ENCODE results near the gene C16orf46.

DNA sequence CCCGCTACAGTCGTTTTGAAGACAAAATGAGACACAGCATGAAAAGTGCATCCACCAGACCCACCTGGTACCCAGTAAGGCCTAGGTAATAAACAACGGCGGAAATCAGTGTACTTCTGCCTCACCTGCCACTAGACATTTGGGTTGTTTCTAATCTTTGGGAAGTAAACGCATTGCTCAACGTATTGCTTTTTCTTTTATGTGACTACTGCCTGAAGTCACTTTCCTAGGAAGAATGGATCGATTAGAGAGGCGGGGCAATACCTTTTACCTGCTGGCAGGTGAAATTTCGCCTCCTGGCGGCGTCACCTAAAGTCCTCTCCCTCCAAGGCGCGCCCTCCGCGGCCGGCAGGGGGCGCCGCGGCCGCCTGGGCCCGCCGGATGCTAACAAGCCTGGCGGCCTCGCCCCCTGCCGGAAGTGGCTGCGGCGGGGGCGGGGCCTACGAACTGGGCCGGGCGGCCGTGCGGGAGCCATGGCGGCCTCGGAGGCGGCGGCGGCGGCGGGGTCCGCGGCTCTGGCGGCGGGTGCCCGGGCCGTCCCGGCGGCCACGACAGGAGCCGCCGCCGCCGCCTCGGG lies 41.6 kb downstream of the C16orf46 start, which contains the start of gene ATMIN:
- TF ChIP-seq, protein P1, sequence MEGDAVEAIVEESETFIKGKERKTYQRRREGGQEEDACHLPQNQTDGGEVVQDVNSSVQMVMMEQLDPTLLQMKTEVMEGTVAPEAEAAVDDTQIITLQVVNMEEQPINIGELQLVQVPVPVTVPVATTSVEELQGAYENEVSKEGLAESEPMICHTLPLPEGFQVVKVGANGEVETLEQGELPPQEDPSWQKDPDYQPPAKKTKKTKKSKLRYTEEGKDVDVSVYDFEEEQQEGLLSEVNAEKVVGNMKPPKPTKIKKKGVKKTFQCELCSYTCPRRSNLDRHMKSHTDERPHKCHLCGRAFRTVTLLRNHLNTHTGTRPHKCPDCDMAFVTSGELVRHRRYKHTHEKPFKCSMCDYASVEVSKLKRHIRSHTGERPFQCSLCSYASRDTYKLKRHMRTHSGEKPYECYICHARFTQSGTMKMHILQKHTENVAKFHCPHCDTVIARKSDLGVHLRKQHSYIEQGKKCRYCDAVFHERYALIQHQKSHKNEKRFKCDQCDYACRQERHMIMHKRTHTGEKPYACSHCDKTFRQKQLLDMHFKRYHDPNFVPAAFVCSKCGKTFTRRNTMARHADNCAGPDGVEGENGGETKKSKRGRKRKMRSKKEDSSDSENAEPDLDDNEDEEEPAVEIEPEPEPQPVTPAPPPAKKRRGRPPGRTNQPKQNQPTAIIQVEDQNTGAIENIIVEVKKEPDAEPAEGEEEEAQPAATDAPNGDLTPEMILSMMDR (conservative IDR thresholded peaks at IDR 0.05 in 1 of 2, IDR thresholded peaks at IDR 0.05 in 1 of 2; ENCODE audit: extremely low read depth in 1 of 2, insufficient read depth in 1 of 2, low read depth in 1 of 2, low read length in 2 of 2): peak; percentile 80 to 95
- no peak for TF ChIP-seq EZH2 (IDR thresholded peaks at IDR 0.05; ENCODE audit: borderline replicate concordance, low read length)
